ENCODE data around the gene SRPK1. TPM values are rescaled to one million over a fixed set of nuclear protein-coding genes. Genes with fewer than 3 reads are reported as not detected.

Gene SRPK1
- total RNA-seq, 4 donors from 2014 or later: 38.2 to 104 (median 56.7) TPM

- intact Hi-C loops (cut with DNase I; ENCODE audit: low total_unique reads): no loop called here
Measured at GRCh38 chr6:35850208-35850607, 70.7 kb downstream of the SRPK1 start.

GRCh38 chr6:35844290-35844689 is 76.6 kb downstream of the SRPK1 start:
- in situ Hi-C loops (cut with MboI; ENCODE audit: low sequenced_read_pairs in 4 of 4) (no loop called here), intact Hi-C loops (cut with DNase I; ENCODE audit: low total_unique reads) (no loop called here)
- TF ChIP-seq POLR2A (IDR thresholded peaks at IDR 0.05) (no peak), CTCF (IDR thresholded peaks at IDR 0.05 in 4 of 5, conservative IDR thresholded peaks at IDR 0.05 in 1 of 5) (no peak)
- no peak overlapping the region for H3K4me3 ChIP-seq
- ATAC-seq: no peak
- DNase-seq: no peak
- H3K27ac ChIP-seq: no peak overlapping the region
- no peaks in the 10 kb centered on the region for H3K27me3 ChIP-seq
- H3K36me3 ChIP-seq: peaks cover 0 to 42% of the 10 kb centered on the region in 2 donors
- no peaks in the 10 kb centered on the region for H3K4me1 ChIP-seq
- no peaks in the 10 kb centered on the region for H3K9me3 ChIP-seq

More at GRCh38 chr6:35850208-35850607, 70.7 kb downstream of the SRPK1 start:
- no peaks in the 10 kb centered on the region for H3K4me1 ChIP-seq
- no peak overlapping the region for H3K4me3 ChIP-seq
- peaks cover 0 to 58% of the 10 kb centered on the region in 2 donors for H3K36me3 ChIP-seq
- no peaks in the 10 kb centered on the region for H3K27me3 ChIP-seq
- no peak for TF ChIP-seq POLR2A (IDR thresholded peaks at IDR 0.05)
- TF ChIP-seq CTCF (IDR thresholded peaks at IDR 0.05 in 4 of 5, conservative IDR thresholded peaks at IDR 0.05 in 1 of 5): no peak
- ATAC-seq: no peak
- no peak for DNase-seq
- no peak overlapping the region for H3K27ac ChIP-seq
- in situ Hi-C loops (cut with MboI; ENCODE audit: low sequenced_read_pairs in 4 of 4): no loop called here
- no peaks in the 10 kb centered on the region for H3K9me3 ChIP-seq

- no peaks in the 10 kb centered on the region for H3K9me3 ChIP-seq
- in situ Hi-C loops (cut with MboI; ENCODE audit: low sequenced_read_pairs in 4 of 4) (no loop called here), intact Hi-C loops (cut with DNase I; ENCODE audit: low total_unique reads) (no loop called here)
- DNase-seq: no peak
- peaks cover 0 to 46% of the 10 kb centered on the region in 2 donors for H3K36me3 ChIP-seq
- TF ChIP-seq CTCF (IDR thresholded peaks at IDR 0.05 in 4 of 5, conservative IDR thresholded peaks at IDR 0.05 in 1 of 5) (no peak), POLR2A (IDR thresholded peaks at IDR 0.05) (no peak)
- H3K27me3 ChIP-seq: no peaks in the 10 kb centered on the region
- H3K4me3 ChIP-seq: no peak overlapping the region
- no peak overlapping the region for H3K27ac ChIP-seq
- H3K4me1 ChIP-seq: no peaks in the 10 kb centered on the region
- ATAC-seq: no peak
Measured at GRCh38 chr6:35842381-35842780, 78.5 kb downstream of the SRPK1 start.

- TF ChIP-seq POLR2A (IDR thresholded peaks at IDR 0.05) (no peak), CTCF (IDR thresholded peaks at IDR 0.05 in 4 of 5, conservative IDR thresholded peaks at IDR 0.05 in 1 of 5) (no peak)
- intact Hi-C loops (cut with DNase I; ENCODE audit: low total_unique reads): no loop called here
- in situ Hi-C loops (cut with MboI; ENCODE audit: low sequenced_read_pairs in 4 of 4): no loop called here
- no peak for ATAC-seq
- Histone ChIP-seq H3K27ac (no peak overlapping the region), H3K4me3 (no peak overlapping the region), H3K36me3 (peaks cover 0 to 60% of the 10 kb centered on the region in 2 donors), H3K4me1 (no peaks in the 10 kb centered on the region), H3K9me3 (no peaks in the 10 kb centered on the region), H3K27me3 (no peaks in the 10 kb centered on the region)
- DNase-seq: no peak
Measured at GRCh38 chr6:35839019-35839418, 81.9 kb downstream of the SRPK1 start.

GRCh38 chr6:35833536-35833935 is 87.4 kb downstream of the SRPK1 start:
- in situ Hi-C loops (cut with MboI; ENCODE audit: low sequenced_read_pairs in 4 of 4) (no loop called here), intact Hi-C loops (cut with DNase I; ENCODE audit: low total_unique reads) (no loop called here)
- H3K27ac ChIP-seq: no peak overlapping the region
- no peak for DNase-seq
- H3K4me1 ChIP-seq: no peaks in the 10 kb centered on the region
- H3K36me3 ChIP-seq: peaks cover 0 to 33% of the 10 kb centered on the region in 2 donors
- no peak for TF ChIP-seq CTCF (IDR thresholded peaks at IDR 0.05 in 4 of 5, conservative IDR thresholded peaks at IDR 0.05 in 1 of 5)
- no peak for TF ChIP-seq POLR2A (IDR thresholded peaks at IDR 0.05)
- no peak for ATAC-seq
- H3K27me3 ChIP-seq: no peaks in the 10 kb centered on the region
- H3K9me3 ChIP-seq: no peaks in the 10 kb centered on the region
- no peak overlapping the region for H3K4me3 ChIP-seq

Data from gastrocnemius medialis (tissue), 4 donors.